ENCODE measurements around the gene CDH22.

CDH22 gene, protein sequence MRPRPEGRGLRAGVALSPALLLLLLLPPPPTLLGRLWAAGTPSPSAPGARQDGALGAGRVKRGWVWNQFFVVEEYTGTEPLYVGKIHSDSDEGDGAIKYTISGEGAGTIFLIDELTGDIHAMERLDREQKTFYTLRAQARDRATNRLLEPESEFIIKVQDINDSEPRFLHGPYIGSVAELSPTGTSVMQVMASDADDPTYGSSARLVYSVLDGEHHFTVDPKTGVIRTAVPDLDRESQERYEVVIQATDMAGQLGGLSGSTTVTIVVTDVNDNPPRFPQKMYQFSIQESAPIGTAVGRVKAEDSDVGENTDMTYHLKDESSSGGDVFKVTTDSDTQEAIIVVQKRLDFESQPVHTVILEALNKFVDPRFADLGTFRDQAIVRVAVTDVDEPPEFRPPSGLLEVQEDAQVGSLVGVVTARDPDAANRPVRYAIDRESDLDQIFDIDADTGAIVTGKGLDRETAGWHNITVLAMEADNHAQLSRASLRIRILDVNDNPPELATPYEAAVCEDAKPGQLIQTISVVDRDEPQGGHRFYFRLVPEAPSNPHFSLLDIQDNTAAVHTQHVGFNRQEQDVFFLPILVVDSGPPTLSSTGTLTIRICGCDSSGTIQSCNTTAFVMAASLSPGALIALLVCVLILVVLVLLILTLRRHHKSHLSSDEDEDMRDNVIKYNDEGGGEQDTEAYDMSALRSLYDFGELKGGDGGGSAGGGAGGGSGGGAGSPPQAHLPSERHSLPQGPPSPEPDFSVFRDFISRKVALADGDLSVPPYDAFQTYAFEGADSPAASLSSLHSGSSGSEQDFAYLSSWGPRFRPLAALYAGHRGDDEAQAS

DNA sequence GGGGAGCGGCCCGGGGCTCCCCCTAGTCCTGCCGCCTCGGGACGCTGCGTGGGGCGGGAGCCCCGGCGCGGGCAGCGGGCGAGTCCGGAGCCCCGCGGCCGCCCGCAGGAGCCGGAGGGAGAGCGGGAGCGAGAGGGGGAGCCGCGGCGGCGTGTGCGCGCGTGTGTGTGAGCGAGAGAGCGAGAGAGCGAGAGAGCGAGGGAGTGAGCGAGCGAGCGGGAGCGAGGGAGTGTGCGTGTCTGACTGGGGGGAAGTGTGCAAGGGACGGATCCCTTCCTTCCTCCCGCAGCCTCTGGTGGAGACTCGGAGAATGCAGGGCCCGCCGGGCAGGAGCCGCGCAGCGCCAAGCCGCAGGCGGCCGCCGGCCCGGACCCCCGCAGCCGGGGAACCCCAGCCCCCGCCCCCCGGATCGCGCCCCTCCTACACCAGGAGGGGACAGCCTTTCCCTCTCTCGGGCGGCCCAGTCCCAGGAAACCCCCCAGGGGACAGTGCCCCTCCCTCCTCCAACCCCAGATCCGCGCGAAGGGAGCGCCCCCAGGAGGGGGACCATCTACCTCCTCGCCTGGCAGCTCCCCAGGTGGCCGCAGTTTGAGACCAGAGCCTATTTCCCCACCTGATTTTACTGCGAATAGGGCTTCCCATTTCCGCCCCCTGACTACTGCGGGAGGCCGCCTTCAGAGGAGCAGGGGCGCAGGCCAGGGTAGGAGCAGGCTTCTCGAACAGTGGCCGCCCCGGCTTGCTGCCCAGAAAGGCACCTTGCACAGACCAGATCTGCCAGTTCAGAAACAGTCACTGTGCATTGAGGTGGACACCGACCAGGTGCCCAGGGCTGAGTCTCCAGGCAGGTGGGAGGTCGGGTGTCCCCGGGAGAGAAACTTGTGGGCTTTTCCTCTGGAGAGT lies at the start of gene CDH22:
Gene CDH22, minus strand, starts transcription at position 241 of the 900 bp plus-strand sequence. CDS start 57,204 bp downstream, outside the sequence.
- H3K4me3 ChIP-seq (ENCODE audit: low read depth, low read length): peak within 1 kb of the TSS; percentile 66
- DNase-seq: peak; percentile 88
- H3K27ac ChIP-seq: peak within 1 kb of the TSS; percentile 55; the same call in 1 of the 2 replicates
- H3K9me3 ChIP-seq (ENCODE audit: severe bottlenecking): no peaks in the 10 kb centered on the region
- TF ChIP-seq CTCF (IDR thresholded peaks at IDR 0.05; ENCODE audit: low read depth, low read length): peak; percentile 68
- no peaks in the 10 kb centered on the region for H3K27me3 ChIP-seq (ENCODE audit: insufficient read depth, low read depth, severe bottlenecking)
- H3K36me3 ChIP-seq: no peaks in the 10 kb centered on the region

DNA sequence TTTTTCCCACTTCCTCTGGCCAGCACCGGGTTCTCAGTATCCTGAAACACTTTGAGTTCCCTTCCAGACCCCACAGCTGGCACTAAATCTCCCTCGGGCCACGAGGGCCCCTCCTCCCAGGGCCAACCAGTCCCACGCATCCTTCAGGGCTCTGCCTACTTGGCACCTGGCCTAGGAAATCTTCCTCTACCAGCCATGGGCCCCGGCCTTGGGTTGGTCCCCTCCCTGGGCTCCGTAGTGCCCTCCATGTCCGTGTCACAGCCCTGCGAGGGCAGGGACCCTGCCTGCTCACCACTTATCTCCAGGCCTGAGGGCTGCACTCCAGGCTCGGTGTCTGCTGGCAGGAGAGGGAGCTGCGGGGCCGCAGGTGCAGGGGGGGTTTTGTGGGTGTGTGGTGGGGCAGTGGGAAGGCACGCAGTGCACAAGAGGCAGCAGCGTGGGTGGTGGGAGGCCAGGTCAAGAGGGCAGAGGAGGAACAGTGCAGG lies 48.8 kb upstream of the CDH22 start:
- H3K4me3 ChIP-seq (ENCODE audit: low read depth, low read length): no peak overlapping the region
- no peaks in the 10 kb centered on the region for H3K27me3 ChIP-seq (ENCODE audit: insufficient read depth, low read depth, severe bottlenecking)
- no peak overlapping the region for H3K27ac ChIP-seq
- H3K9me3 ChIP-seq (ENCODE audit: severe bottlenecking): no peaks in the 10 kb centered on the region
- no peak for TF ChIP-seq CTCF (IDR thresholded peaks at IDR 0.05; ENCODE audit: low read depth, low read length)
- H3K36me3 ChIP-seq: no peaks in the 10 kb centered on the region; the same call in 1 of the 2 replicates
- DNase-seq: no peak

GRCh38 chr20:46356195-46357029 lies 48.1 kb upstream of the CDH22 start:
- Histone ChIP-seq H3K9me3 (ENCODE audit: severe bottlenecking) (no peaks in the 10 kb centered on the region), H3K4me3 (ENCODE audit: low read depth, low read length) (no peak overlapping the region), H3K27ac (no peak overlapping the region), H3K36me3 (no peaks in the 10 kb centered on the region; the same call in 1 of the 2 replicates), H3K27me3 (ENCODE audit: insufficient read depth, low read depth, severe bottlenecking) (no peaks in the 10 kb centered on the region)
- no peak for TF ChIP-seq CTCF (IDR thresholded peaks at IDR 0.05; ENCODE audit: low read depth, low read length)
- no peak for DNase-seq

DNA sequence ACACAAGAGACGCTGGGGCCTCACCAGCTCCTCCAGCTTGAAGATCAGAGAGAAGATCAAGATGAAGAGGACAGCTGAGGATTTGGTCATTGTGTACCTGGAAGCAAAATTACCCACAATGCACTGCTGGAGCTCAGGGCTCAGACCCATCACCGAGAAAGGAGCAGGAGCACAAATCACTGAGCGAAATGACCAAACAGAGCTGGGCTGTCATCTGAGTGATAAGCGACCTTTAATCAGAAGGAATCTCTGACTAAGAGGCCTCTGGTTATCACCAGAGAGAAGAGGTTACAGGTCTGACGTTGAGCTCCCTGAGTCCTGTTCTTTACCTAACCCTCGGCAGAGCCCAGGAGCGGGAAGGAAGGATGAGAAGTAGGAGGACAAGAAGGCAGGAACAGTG lies 47.5 kb upstream of the CDH22 start:
- no peaks in the 10 kb centered on the region for H3K9me3 ChIP-seq (ENCODE audit: severe bottlenecking)
- peak overlapping the region; percentile 36; the same call in 1 of the 2 replicates for H3K27ac ChIP-seq
- DNase-seq: peak; percentile 41
- no peak for TF ChIP-seq CTCF (IDR thresholded peaks at IDR 0.05; ENCODE audit: low read depth, low read length)
- no peaks in the 10 kb centered on the region for H3K27me3 ChIP-seq (ENCODE audit: insufficient read depth, low read depth, severe bottlenecking)
- no peaks in the 10 kb centered on the region; the same call in 1 of the 2 replicates for H3K36me3 ChIP-seq
- no peak overlapping the region for H3K4me3 ChIP-seq (ENCODE audit: low read depth, low read length)

Measured in WERI-Rb-1 (cell line).